Kidney (tissue), 14 donors: ENCODE results near the gene MORN1. TPM values are rescaled to one million over a fixed set of nuclear protein-coding genes. Genes with fewer than 3 reads are reported as not detected.

Source experiments
- DNase-seq, 5 donors: peaks; one replicate each; pipeline ENCODE4 v3.0.0-alpha.2; 2013 to 2020
- FAIRE-seq: peaks from 2 replicates; lab custom pipeline; 2012; peaks lifted over from hg19 to GRCh38; lab: Jason Lieb, UNC
- H3K27ac ChIP-seq, 2 donors: one replicate each; pipeline ENCODE4 v1.7.0; 2013; ENCODE audit warnings: low read depth in 2 of 2, low read length in 2 of 2, inconsistent platforms in 1 of 2
- H3K27me3 ChIP-seq: one replicate; pipeline ENCODE4 v1.7.1; 2013; ENCODE audit warnings: low read length, inconsistent platforms; ENCODE audit not compliant: control insufficient read depth, insufficient read depth
- H3K36me3 ChIP-seq, 3 donors: one replicate each; pipeline versions ENCODE4 v1.7.0 to v1.7.1; 2013; ENCODE audit warnings: low read length in 3 of 3, control low read depth in 1 of 3, inconsistent platforms in 1 of 3; ENCODE audit not compliant: insufficient read depth in 3 of 3, control insufficient read depth in 2 of 3
- H3K4me1 ChIP-seq, 3 donors: one replicate each; pipeline versions ENCODE4 v1.7.0 to v1.7.1; 2013; ENCODE audit warnings: low read length in 3 of 3, inconsistent platforms in 1 of 3, low read depth in 1 of 3; ENCODE audit not compliant: control insufficient read depth in 2 of 3, insufficient read depth in 2 of 3
- H3K4me3 ChIP-seq, 3 donors: one replicate each; pipeline versions ENCODE4 v1.7.0 to v1.8.1; 2013; ENCODE audit warnings: low read length in 3 of 3, control low read depth in 1 of 3, inconsistent platforms in 1 of 3
- H3K9ac ChIP-seq, 3 donors: one replicate each; pipeline versions ENCODE4 v1.7.0 to v1.7.1; 2013; ENCODE audit warnings: low read length in 3 of 3, control low read depth in 1 of 3, inconsistent platforms in 1 of 3
- H3K9me3 ChIP-seq, 3 donors: one replicate each; pipeline versions ENCODE4 v1.7.0 to v1.7.1; 2013; ENCODE audit warnings: low read length in 3 of 3, control low read depth in 1 of 3, inconsistent platforms in 1 of 3; ENCODE audit not compliant: control insufficient read depth in 2 of 3, insufficient read depth in 1 of 3
- CTCF ChIP-seq: IDR thresholded peaks from 3 replicates; pipeline ENCODE4 v1.5.1; 2012; ENCODE audit warnings: mild to moderate bottlenecking, moderate library complexity, borderline replicate concordance; ENCODE audit not compliant: insufficient read depth; ENCODE audit errors: extremely low read depth
- intact Hi-C: fragments of 100-400 bp; cut with DNase I; formaldehyde crosslinking; loops from one replicate; pipeline ENCODE4 v1.11.1; 2022
- polyA plus RNA-seq: library from polyadenylated mRNA; stranded (reverse); fragments of 350-450 nt; fragmentation: Illumina TruSeq; extraction: RNeasy Lipid Tissue Mini Kit (QIAGEN cat#74804); gene quantifications from one replicate; pipeline ENCODE4 v1.2.3, GENCODE V29; 2014; ENCODE audit warnings: low read depth, low replicate concordance; ENCODE audit not compliant: insufficient read depth
- total RNA-seq: library from RNA; stranded (reverse); fragmentation: NEBNext Ultra II Directional; extraction: Animal tissue kit (Norgen Biotek cat#: 25700); gene quantifications from one replicate; pipeline ENCODE4 v1.2.1, GENCODE V29; 2021
- donor health status: control.
- donor health status: control.
- donor health status: control.
- donor health status: control.
- donor health status: control.
- donor health status: DM: yes; HTN: yes; CAD: no.
- donor health status: Normal renal cell carcinoma (clear cell type).

MORN1 gene
- total and polyA plus RNA-seq, 2 donors from 2014 or later = 9.0 to 24.7 TPM

GRCh38 chr1:2438641-2439040 is 47.3 kb upstream of the MORN1 start:
- Histone ChIP-seq H3K4me1 (no peaks in the 10 kb centered on the region), H3K27me3 (peaks cover 6% of the 10 kb centered on the region), H3K9me3 (no peaks in the 10 kb centered on the region), H3K4me3 (no peak overlapping the region), H3K36me3 (no peaks in the 10 kb centered on the region), H3K9ac (no peak overlapping the region), H3K27ac (no peak overlapping the region)
- no peak for TF ChIP-seq CTCF
- intact Hi-C loops = no loop called here
- FAIRE-seq (no peak), DNase-seq (no peak)

GRCh38 chr1:2438038-2438437 is 46.7 kb upstream of the MORN1 start:
- Histone ChIP-seq H3K9me3 (no peaks in the 10 kb centered on the region), H3K36me3 (no peaks in the 10 kb centered on the region), H3K4me1 (no peaks in the 10 kb centered on the region), H3K4me3 (no peak overlapping the region), H3K9ac (no peak overlapping the region), H3K27me3 (peaks cover 6% of the 10 kb centered on the region), H3K27ac (no peak overlapping the region)
- DNase-seq = no peak
- TF ChIP-seq CTCF = no peak
- intact Hi-C loops = no loop called here
- no peak for FAIRE-seq

- no peak overlapping the region for H3K4me3 ChIP-seq
- H3K27me3 ChIP-seq = peaks cover 2% of the 10 kb centered on the region
- no peaks in the 10 kb centered on the region for H3K9me3 ChIP-seq
- no peak overlapping the region for H3K27ac ChIP-seq
- DNase-seq (no peak), FAIRE-seq (no peak)
- no peaks in the 10 kb centered on the region for H3K4me1 ChIP-seq
- H3K36me3 ChIP-seq = no peaks in the 10 kb centered on the region
- TF ChIP-seq CTCF = no peak
- no peak overlapping the region for H3K9ac ChIP-seq
- intact Hi-C loops = no loop called here
These were observed 46.3 kb upstream of the MORN1 start for GRCh38 chr1:2437617-2438016.

GRCh38 chr1:2436876-2437275 is 45.5 kb upstream of the MORN1 start:
- H3K4me1 ChIP-seq = no peaks in the 10 kb centered on the region
- intact Hi-C loops = no loop called here
- FAIRE-seq (no peak), DNase-seq (no peak)
- no peak overlapping the region for H3K9ac ChIP-seq
- no peak overlapping the region for H3K27ac ChIP-seq
- no peaks in the 10 kb centered on the region for H3K27me3 ChIP-seq
- no peaks in the 10 kb centered on the region for H3K36me3 ChIP-seq
- no peak overlapping the region for H3K4me3 ChIP-seq
- no peak for TF ChIP-seq CTCF
- H3K9me3 ChIP-seq = no peaks in the 10 kb centered on the region
